ENCODE measurements around the gene DENND5A.

The DENND5A gene

DNA sequence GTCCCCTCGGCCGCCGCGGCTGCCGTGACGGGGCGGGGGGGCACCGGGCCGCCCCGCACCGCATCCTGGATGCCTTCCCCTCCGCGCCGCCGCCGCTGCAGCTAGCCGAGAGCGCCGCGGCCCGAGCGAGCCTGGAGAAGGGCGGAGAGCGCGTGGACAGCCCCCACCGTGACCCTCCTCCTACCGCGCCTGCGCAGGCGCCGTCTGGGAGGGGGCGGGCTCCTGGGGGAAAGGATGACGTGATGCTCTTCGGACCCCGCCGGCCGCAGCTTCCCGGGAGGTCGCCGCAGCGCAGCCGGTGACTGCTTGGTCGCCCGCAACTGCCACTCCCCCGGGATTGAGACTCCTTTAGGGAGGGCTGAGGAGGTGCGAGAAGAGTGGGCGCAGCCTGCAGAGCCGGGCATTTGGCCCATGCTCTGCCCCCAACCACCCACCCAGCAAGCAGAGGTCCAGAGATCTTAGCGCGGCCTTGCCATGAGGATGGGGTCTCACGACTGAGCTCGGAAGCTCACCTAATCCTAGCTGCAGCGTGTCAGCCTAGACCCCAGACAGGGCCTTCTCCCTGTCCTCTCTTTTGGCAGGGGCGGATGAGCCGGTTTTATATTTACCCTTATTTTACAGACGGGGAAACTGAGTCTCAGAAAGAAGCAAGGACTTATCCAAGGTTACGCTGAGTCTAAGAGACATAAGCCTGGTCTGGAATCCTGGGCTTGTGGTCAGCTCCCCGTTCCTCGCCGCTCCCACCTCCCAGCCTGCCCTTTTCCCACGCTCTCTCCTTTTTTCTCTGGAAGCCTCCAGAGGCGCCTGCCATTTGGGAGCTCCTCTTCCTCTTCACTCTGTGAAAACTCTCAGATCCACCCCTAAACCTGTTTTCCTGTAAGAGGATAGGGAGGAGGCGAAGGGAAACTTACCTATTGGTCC is at the start of gene DENND5A:
Gene DENND5A (minus strand): TSS at position 140 of the 921 bp plus-strand sequence. CDS start 281 bp downstream, outside the sequence.
- ATAC-seq (replicated peaks): peak; percentile 51 to 65
- no peaks in the 10 kb centered on the region for H3K9me3 Mint-ChIP-seq
- no peaks in the 10 kb centered on the region for H3K27me3 Mint-ChIP-seq
- H3K4me1 Mint-ChIP-seq: peaks cover 19 to 42% of the 10 kb centered on the region in 2 donors
- peaks cover 0 to 3% of the 10 kb centered on the region in 2 donors for H3K36me3 Mint-ChIP-seq
- DNase-seq: peak; percentile 21
- peak within 1 kb of the TSS; percentile 88 to 89 for H3K4me3 Mint-ChIP-seq
- H3K27ac Mint-ChIP-seq: peak within 1 kb of the TSS; percentile 98

DNA sequence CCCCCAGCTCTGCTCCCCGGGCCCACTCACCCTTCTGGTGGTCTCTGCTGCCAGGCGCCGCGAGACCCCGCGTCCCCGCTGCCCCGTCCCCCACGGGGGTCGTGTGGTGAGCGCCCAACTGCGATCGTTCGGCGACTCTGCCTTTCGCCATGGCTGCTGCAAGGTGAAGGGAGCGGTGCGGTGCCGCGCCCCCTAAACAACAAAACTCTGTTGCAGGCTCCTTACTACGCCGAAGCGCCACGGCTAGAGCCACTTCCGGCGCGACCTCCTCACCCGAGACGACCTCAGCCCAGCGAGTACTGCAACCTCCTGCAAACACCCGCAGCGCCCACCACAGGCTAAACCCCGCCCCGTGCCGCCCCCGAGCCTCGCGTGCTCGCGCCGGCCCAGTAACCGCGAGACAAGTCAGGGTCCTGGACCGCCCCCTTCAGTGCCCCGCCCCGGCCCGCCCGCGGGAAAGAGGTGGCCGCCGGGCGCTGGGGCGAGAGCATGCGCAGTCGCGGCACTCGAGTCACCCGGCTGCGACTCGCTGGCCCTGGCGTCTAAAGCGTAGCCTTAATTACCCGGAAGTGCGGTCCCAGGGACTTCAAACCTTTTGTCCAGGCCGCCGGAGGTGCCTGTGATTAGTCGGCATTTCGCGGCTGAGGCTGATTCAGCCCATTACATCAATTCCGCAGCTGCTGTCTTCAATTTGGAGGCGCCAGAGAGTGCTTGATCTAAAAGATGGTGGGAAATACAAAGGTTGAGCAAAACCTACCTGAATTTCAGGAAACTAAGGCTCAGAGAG is 49.3 kb upstream of the DENND5A start, which contains the start of gene TMEM41B:
Gene TMEM41B (minus strand): TSS at position 303 of the 787 bp plus-strand sequence. CDS start 152 bp downstream, at position 151.
- peak within 1 kb of the TSS; percentile 99 for H3K27ac Mint-ChIP-seq
- H3K27me3 Mint-ChIP-seq: peaks cover 0 to 4% of the 10 kb centered on the region in 2 donors
- peaks cover 29 to 35% of the 10 kb centered on the region in 2 donors for H3K4me1 Mint-ChIP-seq
- H3K36me3 Mint-ChIP-seq: peaks cover 9 to 16% of the 10 kb centered on the region in 2 donors
- H3K4me3 Mint-ChIP-seq: peak within 1 kb of the TSS; percentile 97 to 98
- peak; percentile 100 for DNase-seq
- no peaks in the 10 kb centered on the region for H3K9me3 Mint-ChIP-seq
- peak; percentile 97 to 98 for ATAC-seq (replicated peaks)

DNA sequence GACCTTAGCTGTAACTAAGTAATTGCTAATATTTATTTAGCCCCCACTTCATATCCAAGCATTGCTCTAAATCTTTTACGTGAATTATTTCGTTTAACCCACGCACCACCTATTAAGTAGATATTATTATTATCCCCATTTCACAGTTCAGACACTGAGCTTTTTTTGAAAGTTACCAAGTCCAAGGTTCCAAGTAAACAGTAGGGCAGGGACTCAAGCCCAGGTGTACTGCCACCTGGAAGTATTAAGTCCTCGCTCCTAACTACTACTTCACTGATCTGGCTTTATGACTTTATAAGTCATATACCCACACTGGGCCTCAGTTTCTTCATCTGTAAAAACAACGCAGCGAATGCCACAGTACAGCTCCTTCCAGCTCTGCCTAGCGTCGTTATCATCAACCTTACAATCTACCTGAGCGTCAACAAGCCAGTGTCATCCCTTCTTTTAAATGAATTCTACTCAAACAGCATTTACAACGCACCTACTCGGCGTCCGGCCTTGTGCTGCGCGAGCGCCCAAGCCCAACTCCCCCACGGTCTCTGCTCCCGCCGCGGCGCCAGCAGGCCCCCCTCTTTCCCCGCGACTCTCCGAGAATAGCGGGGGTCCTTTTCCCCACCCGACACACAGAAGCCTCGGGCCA is 48.6 kb upstream of the DENND5A start:
- H3K27me3 Mint-ChIP-seq: peaks cover 0 to 3% of the 10 kb centered on the region in 2 donors
- peak in 1 of 2 donors; percentile 4 for ATAC-seq (replicated peaks)
- DNase-seq: no peak
- peaks cover 26 to 35% of the 10 kb centered on the region in 2 donors for H3K4me1 Mint-ChIP-seq
- H3K9me3 Mint-ChIP-seq: no peaks in the 10 kb centered on the region
- H3K27ac Mint-ChIP-seq: peak overlapping the region; percentile 99
- H3K36me3 Mint-ChIP-seq: peaks cover 9 to 16% of the 10 kb centered on the region in 2 donors
- H3K4me3 Mint-ChIP-seq: peak overlapping the region; percentile 97 to 98

DNA sequence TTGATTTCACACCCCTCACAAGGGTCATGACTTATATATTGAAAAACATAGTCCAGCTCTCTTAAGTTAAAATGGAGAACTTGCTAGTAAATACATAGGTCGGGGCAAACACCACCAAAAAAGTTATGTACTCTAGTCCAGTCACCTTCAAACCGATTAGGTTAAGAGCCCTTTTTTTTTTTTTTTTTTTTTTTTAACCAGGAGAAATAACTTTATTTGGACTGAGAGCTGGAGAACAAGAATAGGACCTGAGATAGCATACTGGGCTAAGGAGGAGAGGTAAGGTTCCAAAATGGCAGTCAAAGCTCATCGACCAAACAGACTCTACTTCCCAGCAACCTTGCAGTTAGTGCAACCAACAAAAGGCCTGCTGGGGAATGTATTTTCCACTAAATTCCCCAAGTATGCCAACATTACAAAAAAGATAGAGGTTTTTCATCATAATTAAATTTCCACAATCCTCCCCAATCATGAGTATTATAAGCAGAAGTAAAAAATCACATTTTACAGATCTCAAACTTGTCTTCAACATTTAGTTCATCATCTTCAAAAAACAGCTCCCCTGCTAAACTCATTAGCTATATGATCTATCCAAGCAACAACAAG is 45.4 kb upstream of the DENND5A start:
- H3K4me3 Mint-ChIP-seq: no peak overlapping the region
- DNase-seq (no peak), ATAC-seq (replicated peaks) (no peak)
- peaks cover 30 to 45% of the 10 kb centered on the region in 2 donors for H3K4me1 Mint-ChIP-seq
- H3K36me3 Mint-ChIP-seq: peaks cover 16 to 26% of the 10 kb centered on the region in 2 donors
- no peaks in the 10 kb centered on the region for H3K9me3 Mint-ChIP-seq
- no peaks in the 10 kb centered on the region for H3K27me3 Mint-ChIP-seq
- no peak overlapping the region for H3K27ac Mint-ChIP-seq

DNA sequence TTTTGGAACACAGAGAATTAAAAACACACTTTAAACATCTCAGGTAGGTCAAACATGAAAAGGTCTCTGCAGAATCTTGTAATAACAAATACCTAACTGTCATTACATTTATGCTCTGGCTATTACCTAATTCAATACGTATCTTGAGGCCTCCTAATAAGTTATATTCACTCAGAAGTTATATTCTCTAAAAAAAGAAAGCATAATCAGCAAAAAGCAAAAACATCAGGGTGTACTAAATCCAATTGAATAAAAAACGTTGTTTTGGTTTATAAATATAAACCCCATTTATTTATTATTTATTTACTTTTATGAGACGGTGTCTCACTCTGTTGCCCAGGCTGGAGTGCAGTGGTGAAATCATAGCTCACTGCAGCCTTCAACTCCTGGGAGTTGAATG is 39.0 kb upstream of the DENND5A start:
- ATAC-seq (replicated peaks) (no peak), DNase-seq (no peak)
- H3K9me3 Mint-ChIP-seq: peaks cover 0 to 1% of the 10 kb centered on the region in 2 donors
- H3K27ac Mint-ChIP-seq: no peak overlapping the region
- H3K4me1 Mint-ChIP-seq: peaks cover 12 to 30% of the 10 kb centered on the region in 2 donors
- H3K36me3 Mint-ChIP-seq: peaks cover 8 to 9% of the 10 kb centered on the region in 2 donors
- H3K4me3 Mint-ChIP-seq: no peak overlapping the region
- no peaks in the 10 kb centered on the region for H3K27me3 Mint-ChIP-seq

DNA sequence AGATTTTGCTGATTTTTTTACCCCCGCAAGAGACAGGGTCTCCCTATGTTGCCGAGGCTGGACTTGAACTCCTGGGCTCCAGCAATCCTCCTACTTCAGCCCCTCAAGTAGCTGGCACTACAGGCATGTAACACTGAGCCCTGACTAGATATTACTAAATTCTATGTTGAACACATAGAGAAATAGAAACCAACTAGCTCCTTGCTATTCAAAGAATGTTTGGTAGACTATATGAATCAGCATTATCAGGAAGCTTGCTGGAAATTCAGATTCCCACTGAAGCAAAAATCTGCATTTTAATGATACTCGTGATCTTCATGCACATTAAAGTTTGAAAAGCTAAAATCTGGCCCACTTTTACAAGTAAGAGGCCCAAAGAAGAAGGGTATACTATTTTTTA is 37.3 kb upstream of the DENND5A start:
- Mint-ChIP-seq H3K36me3 (peaks cover 4% of the 10 kb centered on the region in 2 donors), H3K4me1 (peaks cover 9 to 30% of the 10 kb centered on the region in 2 donors), H3K9me3 (peaks cover 0 to 1% of the 10 kb centered on the region in 2 donors), H3K4me3 (no peak overlapping the region), H3K27ac (no peak overlapping the region), H3K27me3 (no peaks in the 10 kb centered on the region)
- ATAC-seq (replicated peaks) (no peak), DNase-seq (no peak)

DNA sequence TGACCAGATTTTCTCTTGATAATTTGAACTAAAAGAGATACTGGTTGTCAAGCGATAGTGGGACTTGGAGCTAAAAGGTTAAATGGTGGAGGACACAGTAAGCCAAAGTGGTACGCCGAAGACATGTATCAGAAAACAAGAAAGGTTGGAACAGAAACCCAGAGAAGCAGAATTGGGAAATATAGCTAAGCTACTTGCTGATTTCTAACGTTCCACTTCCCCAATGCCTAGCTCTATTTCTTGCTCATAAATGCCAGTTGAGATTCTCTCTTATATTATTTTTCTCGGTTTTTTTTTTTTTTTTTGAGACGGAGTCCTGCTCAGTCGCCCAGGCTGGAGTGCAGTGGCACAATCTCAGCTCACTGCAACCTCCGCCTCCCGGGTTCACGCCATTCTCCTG is 36.6 kb upstream of the DENND5A start:
- Mint-ChIP-seq H3K4me1 (peaks cover 6 to 25% of the 10 kb centered on the region in 2 donors), H3K27ac (no peak overlapping the region), H3K36me3 (peaks cover under 1 to 2% of the 10 kb centered on the region in 2 donors), H3K4me3 (no peak overlapping the region), H3K27me3 (no peaks in the 10 kb centered on the region), H3K9me3 (peaks cover 0 to 1% of the 10 kb centered on the region in 2 donors)
- ATAC-seq (replicated peaks): peak; percentile 63 to 76
- no peak for DNase-seq

DNA sequence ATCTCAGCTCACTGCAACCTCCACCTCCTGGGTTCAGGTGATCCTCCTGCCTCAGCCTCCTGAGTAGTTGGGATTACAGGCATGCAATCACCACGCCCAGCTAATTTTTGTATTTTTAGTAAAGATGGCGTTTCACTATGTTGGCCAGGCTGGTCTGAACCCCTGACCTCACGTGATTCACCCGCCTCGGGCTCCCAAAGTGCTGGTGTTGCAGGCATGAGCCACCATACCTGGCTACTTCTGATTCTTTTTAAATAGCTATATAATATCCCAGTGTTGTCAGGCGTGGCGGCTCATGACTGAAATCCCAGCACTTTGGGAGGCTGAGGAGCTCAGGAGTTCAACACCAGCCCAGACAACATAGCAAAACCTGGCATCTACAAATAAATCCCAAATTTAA is 28.5 kb upstream of the DENND5A start:
- Mint-ChIP-seq H3K36me3 (peaks cover 10 to 17% of the 10 kb centered on the region in 2 donors), H3K4me1 (peaks cover 7 to 12% of the 10 kb centered on the region in 2 donors), H3K9me3 (no peaks in the 10 kb centered on the region), H3K4me3 (no peak overlapping the region), H3K27ac (no peak overlapping the region), H3K27me3 (no peaks in the 10 kb centered on the region)
- DNase-seq: no peak
- ATAC-seq (replicated peaks): no peak

DNA sequence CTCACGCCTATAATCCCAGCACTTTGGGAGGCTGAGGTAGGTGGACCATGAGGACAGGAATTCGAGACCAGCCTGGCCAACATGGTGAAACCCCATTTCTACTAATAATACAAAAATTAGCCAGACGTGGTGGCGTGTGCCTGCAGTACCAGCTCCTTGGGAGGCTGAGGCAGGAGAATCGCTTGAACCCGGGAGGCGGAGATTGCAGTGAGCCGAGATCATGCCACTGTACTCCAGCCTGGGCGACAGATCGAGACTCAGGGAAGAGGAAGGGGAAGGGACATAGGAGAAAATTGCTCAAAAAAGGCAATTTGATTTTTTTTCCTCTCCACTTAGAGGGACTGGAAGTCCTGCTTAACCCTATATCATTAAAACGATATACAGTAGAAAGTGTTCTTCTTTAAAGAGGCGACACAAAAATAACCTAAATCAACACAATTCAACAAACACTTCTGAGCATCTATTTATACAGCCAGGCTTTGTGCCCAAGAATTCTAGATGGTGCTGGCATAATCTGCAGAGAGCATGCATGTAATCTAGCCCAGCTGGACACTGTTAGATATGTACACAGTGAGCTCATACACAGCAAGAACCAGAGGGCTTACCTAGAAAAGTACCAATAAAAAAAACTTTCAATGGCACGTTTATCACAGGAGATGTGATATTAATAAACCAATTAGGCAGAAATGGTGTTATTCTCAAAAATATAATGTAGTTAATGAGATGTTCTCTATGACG is 20.9 kb upstream of the DENND5A start:
- no peaks in the 10 kb centered on the region for H3K9me3 Mint-ChIP-seq
- H3K4me1 Mint-ChIP-seq: peaks cover 7 to 13% of the 10 kb centered on the region in 2 donors
- H3K27ac Mint-ChIP-seq: no peak overlapping the region
- DNase-seq (no peak), ATAC-seq (replicated peaks) (no peak)
- H3K27me3 Mint-ChIP-seq: no peaks in the 10 kb centered on the region
- no peak overlapping the region for H3K4me3 Mint-ChIP-seq
- peaks cover 12 to 17% of the 10 kb centered on the region in 2 donors for H3K36me3 Mint-ChIP-seq

DNA sequence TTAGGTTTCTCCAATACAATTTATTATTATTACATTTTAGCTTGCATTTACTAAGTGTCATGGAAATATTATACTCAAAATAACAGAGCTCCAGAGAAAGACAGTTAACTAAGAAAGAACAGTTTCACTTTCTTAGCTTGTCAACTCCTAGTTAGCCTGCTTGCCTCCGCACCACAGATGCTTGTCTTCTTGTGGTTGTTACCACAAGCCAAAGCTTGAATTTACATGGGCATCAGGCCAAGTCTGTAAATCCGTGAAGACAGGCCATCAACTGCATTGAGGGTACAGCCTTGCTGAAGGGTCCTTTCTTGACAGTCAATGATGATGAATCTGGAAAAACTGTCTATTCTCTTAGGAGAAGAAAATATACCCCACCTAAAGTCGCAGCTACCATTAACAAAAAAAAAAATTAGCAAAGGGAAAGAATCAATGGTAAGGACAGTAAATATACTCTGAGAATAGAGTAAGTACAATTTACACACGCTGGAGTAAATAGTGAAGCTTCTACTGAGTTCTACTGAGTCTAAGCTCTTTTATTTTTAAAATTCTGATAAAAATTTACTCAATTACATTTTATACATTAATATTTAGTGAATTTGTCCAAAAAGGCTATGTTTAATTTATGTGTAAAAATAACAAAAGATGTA is 15.6 kb upstream of the DENND5A start:
- ATAC-seq (replicated peaks): peak; percentile 87 to 90
- Mint-ChIP-seq H3K27ac (no peak overlapping the region), H3K9me3 (no peaks in the 10 kb centered on the region), H3K36me3 (peaks cover 11% of the 10 kb centered on the region in 2 donors), H3K27me3 (no peaks in the 10 kb centered on the region), H3K4me3 (no peak overlapping the region), H3K4me1 (peaks cover 3 to 11% of the 10 kb centered on the region in 2 donors)
- DNase-seq: peak; percentile 19

DNA sequence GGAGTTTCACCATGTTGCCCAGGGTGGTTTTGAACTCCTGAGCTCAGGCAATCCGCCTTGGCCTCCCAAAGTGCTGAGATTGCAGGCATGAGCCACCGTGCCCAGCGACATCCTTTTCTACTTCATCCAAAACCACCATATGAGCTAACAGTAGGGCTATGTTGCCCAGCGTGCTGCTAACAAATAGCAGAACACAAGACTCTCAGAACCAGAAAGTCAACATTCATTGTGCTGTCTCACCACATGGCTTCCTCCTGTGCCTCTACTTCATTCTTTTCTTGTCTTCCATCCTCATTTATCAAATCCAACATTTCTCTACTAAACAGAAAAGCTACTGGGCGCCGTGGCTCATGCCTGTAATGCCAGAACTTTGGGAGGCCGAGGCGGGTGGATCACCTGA is 12.0 kb upstream of the DENND5A start:
- H3K9me3 Mint-ChIP-seq: no peaks in the 10 kb centered on the region
- ATAC-seq (replicated peaks): no peak
- H3K27ac Mint-ChIP-seq: peak overlapping the region; percentile 11

DNA sequence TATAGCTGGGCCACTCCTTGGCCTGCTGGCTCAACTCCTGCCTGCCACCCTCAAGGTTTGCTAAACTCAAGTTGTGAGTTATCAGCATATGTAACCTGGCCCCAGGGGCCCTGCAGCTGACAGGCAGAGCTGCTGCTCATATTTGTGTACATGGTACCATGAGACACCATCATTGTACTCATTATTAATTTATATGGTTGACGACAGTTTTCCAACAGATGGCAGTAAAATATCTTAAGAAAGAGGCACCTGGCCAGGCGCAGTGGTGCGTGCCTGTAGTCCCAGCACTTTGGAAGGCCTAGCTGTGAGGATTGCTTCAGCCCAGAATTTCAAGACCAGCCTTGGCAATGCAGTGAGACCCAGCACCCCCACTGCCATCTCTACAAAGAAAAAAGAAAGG is 11.4 kb upstream of the DENND5A start:
- H3K9me3 Mint-ChIP-seq: no peaks in the 10 kb centered on the region
- peaks cover 3 to 5% of the 10 kb centered on the region in 2 donors for H3K36me3 Mint-ChIP-seq
- H3K27ac Mint-ChIP-seq: no peak overlapping the region
- H3K4me3 Mint-ChIP-seq: no peak overlapping the region
- ATAC-seq (replicated peaks) (no peak), DNase-seq (no peak)
- no peaks in the 10 kb centered on the region for H3K27me3 Mint-ChIP-seq
- peaks cover 8 to 20% of the 10 kb centered on the region in 2 donors for H3K4me1 Mint-ChIP-seq

More for the DNA sequence above, 12.0 kb upstream of the DENND5A start:
- no peak for DNase-seq
- Mint-ChIP-seq H3K4me1 (peaks cover 8 to 20% of the 10 kb centered on the region in 2 donors), H3K4me3 (no peak overlapping the region), H3K27me3 (no peaks in the 10 kb centered on the region), H3K36me3 (peaks cover 3 to 5% of the 10 kb centered on the region in 2 donors)
